DOHH2 (cell line): Measurements from ENCODE around the gene CNOT2.

Experiments
- EZH2phosphoT487 ChIP-seq: fragments of 200-600 bp; sonication (generic); IDR thresholded peaks from 2 replicates; pipeline ENCODE4 v1.6.1; 2017; ENCODE audit warnings: borderline replicate concordance, mild to moderate bottlenecking, antibody characterized with exemption, low read length, moderate library complexity, mixed read lengths
- TF ChIP-seq, protein P1 (sequence below): fragments of 200-600 bp; sonication (generic); IDR thresholded peaks from one replicate; pipeline ENCODE4 v1.5.1; 2014; ENCODE audit warnings: antibody characterized with exemption, mild to moderate bottlenecking, low read depth, low read length; ENCODE audit not compliant: poor library complexity, severe bottlenecking

DNA sequence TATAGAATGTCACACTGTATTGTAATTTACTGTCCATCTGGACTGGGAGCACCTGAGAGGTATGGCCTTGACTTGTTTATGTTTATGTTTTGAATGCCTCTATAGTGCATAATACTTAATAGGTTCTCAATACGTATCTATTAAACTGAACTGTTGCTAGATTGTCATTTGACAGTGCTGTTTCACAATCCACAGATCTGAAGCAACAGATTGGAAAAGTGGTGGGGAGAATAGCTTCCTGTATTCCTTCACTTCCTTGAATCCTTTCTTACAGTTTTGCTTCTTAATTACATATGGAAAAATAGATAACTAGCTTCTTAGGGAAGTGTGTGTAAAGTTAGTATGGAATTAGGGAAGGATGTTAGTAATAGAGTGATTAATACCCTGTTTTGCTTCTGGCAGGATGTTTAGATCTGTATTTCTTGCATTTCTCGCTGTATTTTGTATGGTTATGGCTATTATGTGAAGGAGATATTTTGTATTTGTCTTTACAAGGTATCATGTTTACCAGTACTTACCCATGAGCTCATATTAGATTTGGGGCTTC is 4.5 kb downstream of the CNOT2 start:
- TF ChIP-seq, protein P1, sequence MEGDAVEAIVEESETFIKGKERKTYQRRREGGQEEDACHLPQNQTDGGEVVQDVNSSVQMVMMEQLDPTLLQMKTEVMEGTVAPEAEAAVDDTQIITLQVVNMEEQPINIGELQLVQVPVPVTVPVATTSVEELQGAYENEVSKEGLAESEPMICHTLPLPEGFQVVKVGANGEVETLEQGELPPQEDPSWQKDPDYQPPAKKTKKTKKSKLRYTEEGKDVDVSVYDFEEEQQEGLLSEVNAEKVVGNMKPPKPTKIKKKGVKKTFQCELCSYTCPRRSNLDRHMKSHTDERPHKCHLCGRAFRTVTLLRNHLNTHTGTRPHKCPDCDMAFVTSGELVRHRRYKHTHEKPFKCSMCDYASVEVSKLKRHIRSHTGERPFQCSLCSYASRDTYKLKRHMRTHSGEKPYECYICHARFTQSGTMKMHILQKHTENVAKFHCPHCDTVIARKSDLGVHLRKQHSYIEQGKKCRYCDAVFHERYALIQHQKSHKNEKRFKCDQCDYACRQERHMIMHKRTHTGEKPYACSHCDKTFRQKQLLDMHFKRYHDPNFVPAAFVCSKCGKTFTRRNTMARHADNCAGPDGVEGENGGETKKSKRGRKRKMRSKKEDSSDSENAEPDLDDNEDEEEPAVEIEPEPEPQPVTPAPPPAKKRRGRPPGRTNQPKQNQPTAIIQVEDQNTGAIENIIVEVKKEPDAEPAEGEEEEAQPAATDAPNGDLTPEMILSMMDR: no peak
- TF ChIP-seq EZH2phosphoT487: no peak
